ENCODE results near the gene NXNL1.

The NXNL1 gene

GRCh38 chr19:17473041-17473440 is 12.3 kb upstream of the NXNL1 start:
- no peak for TF ChIP-seq GATA1 (IDR thresholded peaks at IDR 0.05; ENCODE audit: low read depth, low read length)
- TF ChIP-seq POLR2A (IDR thresholded peaks at IDR 0.05; ENCODE audit: low read length): no peak
- DNase-seq: peak in 1 of 2 experiments; percentile 50

GRCh38 chr19:17471410-17472125 is 10.8 kb upstream of the NXNL1 start:
- no peak for DNase-seq
- no peak for TF ChIP-seq POLR2A (IDR thresholded peaks at IDR 0.05; ENCODE audit: low read length)
- no peak for TF ChIP-seq GATA1 (IDR thresholded peaks at IDR 0.05; ENCODE audit: low read depth, low read length)

DNA sequence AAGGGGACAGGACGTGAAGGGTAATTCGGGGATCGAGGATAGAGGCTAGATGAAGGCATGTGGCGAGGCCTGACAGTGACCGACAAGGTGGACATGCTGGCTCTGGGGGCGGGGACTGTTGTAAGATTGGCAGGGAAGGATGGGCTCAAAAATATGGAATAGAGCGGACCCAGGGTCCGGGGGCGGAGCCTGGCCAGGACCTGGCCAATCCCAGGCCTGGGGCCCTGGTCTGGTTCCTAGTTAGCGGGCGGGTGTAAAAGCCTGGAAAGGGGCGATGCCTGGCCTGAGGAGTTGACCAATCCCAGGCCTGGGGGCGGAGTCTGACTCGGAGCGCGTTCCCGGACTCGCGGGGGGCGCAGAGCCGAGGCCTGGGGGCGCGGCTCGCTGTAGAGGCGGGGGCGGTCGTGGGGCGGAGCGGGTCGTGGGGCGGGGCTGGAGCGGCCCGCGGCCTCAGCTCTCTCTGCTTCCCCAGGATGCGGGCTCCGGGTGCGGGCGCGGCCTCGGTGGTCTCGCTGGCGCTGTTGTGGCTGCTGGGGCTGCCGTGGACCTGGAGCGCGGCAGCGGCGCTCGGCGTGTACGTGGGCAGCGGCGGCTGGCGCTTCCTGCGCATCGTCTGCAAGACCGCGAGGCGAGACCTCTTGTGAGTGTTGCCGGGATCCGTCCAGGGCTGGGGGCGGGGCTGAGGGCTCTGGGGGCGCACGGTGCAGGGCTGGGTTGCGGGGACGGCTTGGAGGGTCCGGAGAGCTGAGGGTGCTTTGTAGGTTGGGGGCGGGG is 9.5 kb upstream of the NXNL1 start, which contains the start of gene SLC27A1:
Gene SLC27A1 (plus strand): TSS at position 457 of the 774 bp plus-strand sequence. CDS start 17 bp downstream, at position 474.
- TF ChIP-seq GATA1 (IDR thresholded peaks at IDR 0.05; ENCODE audit: low read depth, low read length) (no peak), POLR2A (IDR thresholded peaks at IDR 0.05; ENCODE audit: low read length) (peak; percentile 25)
- peak; percentile 92 to 95 for DNase-seq

- DNase-seq: peak; percentile 91 to 92
- TF ChIP-seq POLR2A (IDR thresholded peaks at IDR 0.05; ENCODE audit: low read length) (peak; percentile 9), GATA1 (IDR thresholded peaks at IDR 0.05; ENCODE audit: low read depth, low read length) (no peak)
Measured at GRCh38 chr19:17469481-17470067, 8.8 kb upstream of the NXNL1 start.

GRCh38 chr19:17469092-17469480 is 8.4 kb upstream of the NXNL1 start:
- no peak for TF ChIP-seq POLR2A (IDR thresholded peaks at IDR 0.05; ENCODE audit: low read length)
- TF ChIP-seq GATA1 (IDR thresholded peaks at IDR 0.05; ENCODE audit: low read depth, low read length): no peak
- DNase-seq: no peak

DNA sequence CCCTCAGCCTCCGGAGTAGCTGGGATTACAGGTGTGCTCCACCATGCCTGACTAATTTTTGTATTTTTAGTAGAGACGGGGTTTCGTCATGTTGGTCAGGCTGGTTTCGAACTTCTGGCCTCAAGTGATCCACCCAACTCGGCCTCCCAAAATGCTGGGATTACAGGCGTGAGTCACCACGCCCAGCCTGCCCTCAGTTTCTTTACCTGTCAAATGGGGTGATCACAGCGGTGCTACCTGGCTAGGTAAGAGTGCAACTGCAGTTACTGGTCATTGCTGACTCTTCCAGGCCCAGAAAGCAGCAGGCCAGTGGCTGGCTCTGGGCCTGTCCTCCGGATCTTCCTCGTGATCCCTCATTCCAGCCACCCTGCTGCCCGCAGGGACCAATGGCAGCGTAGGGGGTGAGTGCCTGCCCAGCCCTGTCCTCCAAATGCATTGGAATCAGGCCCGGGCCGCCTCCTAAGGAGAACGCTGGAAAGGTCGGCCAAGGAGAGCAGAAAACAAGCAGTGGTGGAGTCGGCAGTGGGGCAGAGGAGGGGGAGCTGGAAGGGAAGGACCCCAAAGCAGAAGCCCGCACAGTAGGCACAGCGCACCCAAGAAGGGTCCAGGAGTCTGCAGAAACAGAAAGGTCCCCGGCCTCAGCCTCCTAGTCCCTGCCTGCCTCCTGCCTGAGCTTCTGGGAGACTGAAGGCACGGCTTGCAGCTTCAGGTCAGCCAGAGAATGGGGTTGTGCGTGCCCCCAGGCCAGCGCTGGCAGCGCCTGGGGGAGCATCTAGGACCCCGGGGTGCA is 7.8 kb upstream of the NXNL1 start:
- no peak for TF ChIP-seq GATA1 (IDR thresholded peaks at IDR 0.05; ENCODE audit: low read depth, low read length)
- no peak for TF ChIP-seq POLR2A (IDR thresholded peaks at IDR 0.05; ENCODE audit: low read length)
- DNase-seq: no peak

GRCh38 chr19:17467471-17468301 is 7.0 kb upstream of the NXNL1 start:
- DNase-seq: no peak
- TF ChIP-seq GATA1 (IDR thresholded peaks at IDR 0.05; ENCODE audit: low read depth, low read length) (no peak), POLR2A (IDR thresholded peaks at IDR 0.05; ENCODE audit: low read length) (no peak)

DNA sequence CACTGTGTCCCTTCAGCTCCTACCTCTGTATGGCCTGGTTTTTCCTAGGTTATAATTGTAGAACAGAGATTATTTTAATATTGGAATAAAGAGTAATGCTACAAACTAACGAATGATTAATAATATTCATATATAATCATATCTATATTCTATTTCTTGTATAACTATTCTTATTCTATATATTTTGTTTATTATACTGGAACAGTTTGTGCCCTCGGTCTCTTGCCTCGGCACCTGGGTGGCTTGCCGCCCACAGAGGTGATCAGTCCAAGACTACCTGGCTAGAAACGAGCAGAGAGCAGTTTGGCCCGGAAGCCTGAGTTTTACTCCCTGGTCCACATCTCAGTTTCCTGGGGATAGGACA is 5.7 kb upstream of the NXNL1 start:
- no peak for DNase-seq
- TF ChIP-seq GATA1 (IDR thresholded peaks at IDR 0.05; ENCODE audit: low read depth, low read length) (no peak), POLR2A (IDR thresholded peaks at IDR 0.05; ENCODE audit: low read length) (no peak)

GRCh38 chr19:17458970-17459369 is 1.8 kb downstream of the NXNL1 start:
- TF ChIP-seq POLR2A (IDR thresholded peaks at IDR 0.05; ENCODE audit: low read length) (no peak), GATA1 (IDR thresholded peaks at IDR 0.05; ENCODE audit: low read depth, low read length) (no peak)

GRCh38 chr19:17457616-17458015 is 3.1 kb downstream of the NXNL1 start:
- TF ChIP-seq GATA1 (IDR thresholded peaks at IDR 0.05; ENCODE audit: low read depth, low read length) (no peak), POLR2A (IDR thresholded peaks at IDR 0.05; ENCODE audit: low read length) (no peak)

More at GRCh38 chr19:17458970-17459369, 1.8 kb downstream of the NXNL1 start:
- no peak for DNase-seq

DNA sequence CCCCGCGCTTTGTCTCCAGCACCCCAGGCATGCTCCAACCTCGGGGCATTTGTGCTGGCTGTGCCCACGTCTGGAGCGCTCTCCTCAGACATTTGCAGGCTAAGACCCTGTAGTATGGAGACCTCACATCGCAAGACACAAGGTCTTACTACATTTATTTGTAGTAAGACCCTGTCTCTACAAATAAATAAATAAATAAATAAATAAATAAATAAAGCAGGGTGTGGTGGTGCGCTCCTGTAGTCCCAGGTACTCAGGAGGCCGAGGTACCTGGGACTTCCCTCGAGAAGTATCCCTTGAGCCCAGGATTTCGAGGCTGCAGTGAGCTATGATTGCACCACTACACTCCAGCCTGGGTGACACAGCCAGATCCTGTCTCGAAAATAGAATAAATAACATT is 4.6 kb downstream of the NXNL1 start:
- TF ChIP-seq GATA1 (IDR thresholded peaks at IDR 0.05; ENCODE audit: low read depth, low read length): no peak
- no peak for TF ChIP-seq POLR2A (IDR thresholded peaks at IDR 0.05; ENCODE audit: low read length)
- no peak for DNase-seq

More at GRCh38 chr19:17457616-17458015, 3.1 kb downstream of the NXNL1 start:
- no peak for DNase-seq

DNA sequence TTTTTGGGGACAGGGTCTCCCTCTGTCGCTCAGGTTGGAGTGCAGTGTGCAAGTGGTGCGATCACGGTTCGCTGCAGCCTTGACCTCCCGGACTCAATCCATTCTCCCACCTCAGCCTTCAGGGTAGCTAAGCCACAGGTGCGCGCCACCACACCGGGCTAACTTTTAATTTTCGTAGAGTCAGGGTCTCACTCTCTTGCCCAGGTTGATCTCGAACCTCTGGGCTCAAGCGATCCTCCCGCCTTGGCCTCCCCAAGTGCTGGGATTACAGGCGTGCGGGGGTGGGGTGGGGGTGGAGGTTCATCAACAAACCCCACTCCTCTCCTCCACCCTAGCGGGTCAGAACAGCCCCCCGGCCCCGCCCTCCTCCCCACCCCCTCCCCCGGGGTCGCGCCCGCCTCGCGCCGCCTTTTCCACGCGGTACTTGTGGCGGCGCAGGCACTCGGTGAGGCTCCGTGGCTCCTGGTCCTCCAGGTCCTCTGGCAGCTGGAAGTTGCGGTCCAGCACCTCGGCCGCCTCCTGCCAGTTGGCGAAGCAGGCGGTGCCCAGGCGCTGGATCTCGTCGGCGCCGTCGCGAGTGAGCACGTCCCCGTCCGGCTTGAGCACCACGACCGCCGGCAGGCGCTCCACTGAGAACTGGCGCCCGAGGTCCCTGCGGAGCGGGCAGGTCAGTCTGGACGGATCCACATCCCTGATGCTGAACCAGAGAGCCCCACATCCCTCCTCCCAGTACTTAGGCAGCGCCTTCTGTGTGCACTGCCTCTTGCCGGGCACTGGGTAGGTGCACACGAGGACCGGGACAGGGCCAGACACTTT is 5.2 kb downstream of the NXNL1 start:
- TF ChIP-seq POLR2A (IDR thresholded peaks at IDR 0.05; ENCODE audit: low read length) (no peak), GATA1 (IDR thresholded peaks at IDR 0.05; ENCODE audit: low read depth, low read length) (no peak)
- DNase-seq: no peak

Measured in erythroblast (primary cell).